Calu3 (cell line): Measurements from ENCODE around the gene SPECC1. TPM values are rescaled to one million over a fixed set of nuclear protein-coding genes. Genes with fewer than 3 reads are reported as not detected.
"Not testable (repeated sequence)": the region's sequence is repeated elsewhere in the genome, so short reads cannot be mapped to it uniquely, and the experiment has no call there.

Experiments used
- BruUV-seq: library from RNA; stranded (reverse); fragments of 400-500 nt; replicated peaks from 2 replicates; lab custom pipeline; 2021; lab: Mats Ljungman, UMichigan
- CTCF ChIA-PET: fragments of 300-600 bp; sonication (Branson Sonifier 250); formaldehyde crosslinking; loops from one replicate; lab custom pipeline; 2022; ENCODE audit warnings: antibody characterized with exemption; lab: Charles Lee
- DNase-seq: peaks from one replicate; pipeline ENCODE4 v3.0.0; 2022
- H3K27ac Mint-ChIP-seq: one replicate; pipeline ENCODE4 v1.8.0; 2022; ENCODE audit warnings: mixed read lengths; ENCODE audit not compliant: unreplicated experiment
- H3K27me3 Mint-ChIP-seq: one replicate; pipeline ENCODE4 v1.8.0; 2022; ENCODE audit warnings: mixed read lengths; ENCODE audit not compliant: unreplicated experiment
- H3K36me3 Mint-ChIP-seq: one replicate; pipeline ENCODE4 v1.8.0; 2022; ENCODE audit warnings: mild to moderate bottlenecking, moderate library complexity, mixed read lengths; ENCODE audit not compliant: insufficient read depth, unreplicated experiment
- H3K4me1 Mint-ChIP-seq: one replicate; pipeline ENCODE4 v1.8.0; 2022; ENCODE audit warnings: mild to moderate bottlenecking, low read depth, mixed read lengths; ENCODE audit not compliant: unreplicated experiment
- H3K4me3 Mint-ChIP-seq: one replicate; pipeline ENCODE4 v1.8.0; 2022; ENCODE audit warnings: mild to moderate bottlenecking, low read depth, moderate library complexity, mixed read lengths; ENCODE audit not compliant: unreplicated experiment
- H3K9me3 Mint-ChIP-seq: one replicate; pipeline ENCODE4 v1.8.0; 2022; ENCODE audit warnings: low read depth, mixed read lengths; ENCODE audit not compliant: unreplicated experiment
- intact Hi-C: fragments of 100-400 bp; cut with micrococcal nuclease; formaldehyde crosslinking; loops from one replicate; pipeline ENCODE4 v1.10.0; 2022; ENCODE audit not compliant: unreplicated experiment
- total RNA-seq: library from RNA; stranded (reverse); gene quantifications from 2 replicates; pipeline ENCODE4 v1.2.3, GENCODE V29; 2022
- TF ChIP-seq, protein P1 (sequence below): fragments of 200-600 bp; IDR thresholded peaks from one replicate; pipeline ENCODE4 v1.8.0; 2022; ENCODE audit warnings: antibody characterized with exemption; ENCODE audit not compliant: unreplicated experiment

SPECC1 gene
- total RNA-seq, 1 experiment from 2014 or later = 53.5 TPM

DNA sequence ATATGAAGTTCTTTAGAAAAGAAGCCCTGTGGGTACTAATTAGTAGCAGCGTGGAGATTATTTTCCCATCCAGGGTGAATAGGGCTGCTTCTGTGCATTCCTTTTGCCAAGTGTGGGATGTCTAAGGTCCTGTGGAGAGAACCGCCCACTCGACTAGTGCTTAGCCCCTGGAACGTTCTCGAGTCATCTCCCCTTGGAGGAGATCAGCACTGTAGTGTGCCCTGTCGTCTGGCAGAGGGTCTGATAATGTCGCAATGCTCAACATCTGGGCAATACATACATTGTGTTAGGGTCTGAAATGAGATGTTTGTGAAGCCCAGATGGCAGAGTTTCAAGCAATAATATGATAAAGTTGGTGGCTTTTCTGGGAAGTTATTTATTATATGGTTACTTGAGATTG is 64.8 kb downstream of the SPECC1 start:
- H3K9me3 Mint-ChIP-seq = no peaks in the 10 kb centered on the region
- no peak overlapping the region for H3K27ac Mint-ChIP-seq
- CTCF ChIA-PET = interaction anchor here (0.5 kb wide), 1 partner anchor 81 kb away, joined by 3 read pairs; no protein-coding TSS in a partner anchor
- intact Hi-C loops = no loop called here
- H3K27me3 Mint-ChIP-seq = peaks cover 48% of the 10 kb centered on the region
- no peak overlapping the region for H3K4me3 Mint-ChIP-seq
- DNase-seq = no peak
- BruUV-seq = no TSS peak
- H3K4me1 Mint-ChIP-seq = no peaks in the 10 kb centered on the region
- TF ChIP-seq, protein P1, sequence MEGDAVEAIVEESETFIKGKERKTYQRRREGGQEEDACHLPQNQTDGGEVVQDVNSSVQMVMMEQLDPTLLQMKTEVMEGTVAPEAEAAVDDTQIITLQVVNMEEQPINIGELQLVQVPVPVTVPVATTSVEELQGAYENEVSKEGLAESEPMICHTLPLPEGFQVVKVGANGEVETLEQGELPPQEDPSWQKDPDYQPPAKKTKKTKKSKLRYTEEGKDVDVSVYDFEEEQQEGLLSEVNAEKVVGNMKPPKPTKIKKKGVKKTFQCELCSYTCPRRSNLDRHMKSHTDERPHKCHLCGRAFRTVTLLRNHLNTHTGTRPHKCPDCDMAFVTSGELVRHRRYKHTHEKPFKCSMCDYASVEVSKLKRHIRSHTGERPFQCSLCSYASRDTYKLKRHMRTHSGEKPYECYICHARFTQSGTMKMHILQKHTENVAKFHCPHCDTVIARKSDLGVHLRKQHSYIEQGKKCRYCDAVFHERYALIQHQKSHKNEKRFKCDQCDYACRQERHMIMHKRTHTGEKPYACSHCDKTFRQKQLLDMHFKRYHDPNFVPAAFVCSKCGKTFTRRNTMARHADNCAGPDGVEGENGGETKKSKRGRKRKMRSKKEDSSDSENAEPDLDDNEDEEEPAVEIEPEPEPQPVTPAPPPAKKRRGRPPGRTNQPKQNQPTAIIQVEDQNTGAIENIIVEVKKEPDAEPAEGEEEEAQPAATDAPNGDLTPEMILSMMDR = no peak
- no peaks in the 10 kb centered on the region for H3K36me3 Mint-ChIP-seq

DNA sequence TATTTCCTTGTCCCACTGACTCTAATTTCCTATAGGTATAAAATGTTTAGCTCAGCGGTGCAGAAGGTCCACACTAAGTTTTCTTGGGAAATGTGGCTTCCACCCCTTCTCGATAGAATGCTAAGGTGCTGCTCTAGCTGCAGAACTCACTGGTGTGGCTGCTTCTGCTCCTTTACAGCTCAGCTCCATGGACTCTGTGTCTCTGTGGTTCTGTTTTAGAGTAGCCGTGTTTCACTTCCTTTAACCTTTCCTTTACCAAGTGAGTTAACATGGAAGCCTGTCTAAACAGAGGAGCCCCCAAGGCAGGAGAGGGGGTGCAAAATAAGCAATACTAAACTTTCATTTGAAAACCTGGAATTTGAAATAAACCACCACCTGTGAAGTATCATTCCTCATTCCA is 65.3 kb downstream of the SPECC1 start:
- BruUV-seq = no TSS peak
- no peaks in the 10 kb centered on the region for H3K9me3 Mint-ChIP-seq
- CTCF ChIA-PET = no interaction called here
- no peak overlapping the region for H3K27ac Mint-ChIP-seq
- H3K4me3 Mint-ChIP-seq = no peak overlapping the region
- no peaks in the 10 kb centered on the region for H3K36me3 Mint-ChIP-seq
- intact Hi-C loops = no loop called here
- TF ChIP-seq, protein P1 = no peak
- no peaks in the 10 kb centered on the region for H3K4me1 Mint-ChIP-seq
- no peak for DNase-seq
- H3K27me3 Mint-ChIP-seq = peaks cover 53% of the 10 kb centered on the region

DNA sequence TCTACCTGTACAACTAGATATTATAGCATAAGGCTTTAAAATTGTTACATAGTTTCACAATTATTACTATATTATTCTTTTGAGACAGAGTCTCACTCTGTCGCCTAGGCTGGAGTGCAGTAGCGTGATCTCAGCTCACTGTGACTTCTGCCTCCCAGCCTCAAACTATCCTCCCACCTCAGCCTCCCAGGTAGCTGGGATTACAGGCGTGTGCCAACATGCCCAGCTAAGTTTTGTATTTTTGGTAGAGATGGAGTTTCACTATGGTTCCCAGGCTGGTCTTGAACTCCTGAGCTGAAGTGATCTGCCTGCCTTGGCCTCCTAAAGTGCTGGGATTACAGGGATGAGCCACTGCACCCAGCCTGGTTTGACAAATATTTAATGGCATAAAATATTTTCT is 67.0 kb downstream of the SPECC1 start:
- H3K4me3 Mint-ChIP-seq, H3K9me3 Mint-ChIP-seq, H3K27ac Mint-ChIP-seq, DNase-seq, H3K4me1 Mint-ChIP-seq, CTCF ChIA-PET, H3K36me3 Mint-ChIP-seq, BruUV-seq, intact Hi-C loops: not testable (repeated sequence)
- H3K27me3 Mint-ChIP-seq = peaks cover 57% of the 10 kb centered on the region

DNA sequence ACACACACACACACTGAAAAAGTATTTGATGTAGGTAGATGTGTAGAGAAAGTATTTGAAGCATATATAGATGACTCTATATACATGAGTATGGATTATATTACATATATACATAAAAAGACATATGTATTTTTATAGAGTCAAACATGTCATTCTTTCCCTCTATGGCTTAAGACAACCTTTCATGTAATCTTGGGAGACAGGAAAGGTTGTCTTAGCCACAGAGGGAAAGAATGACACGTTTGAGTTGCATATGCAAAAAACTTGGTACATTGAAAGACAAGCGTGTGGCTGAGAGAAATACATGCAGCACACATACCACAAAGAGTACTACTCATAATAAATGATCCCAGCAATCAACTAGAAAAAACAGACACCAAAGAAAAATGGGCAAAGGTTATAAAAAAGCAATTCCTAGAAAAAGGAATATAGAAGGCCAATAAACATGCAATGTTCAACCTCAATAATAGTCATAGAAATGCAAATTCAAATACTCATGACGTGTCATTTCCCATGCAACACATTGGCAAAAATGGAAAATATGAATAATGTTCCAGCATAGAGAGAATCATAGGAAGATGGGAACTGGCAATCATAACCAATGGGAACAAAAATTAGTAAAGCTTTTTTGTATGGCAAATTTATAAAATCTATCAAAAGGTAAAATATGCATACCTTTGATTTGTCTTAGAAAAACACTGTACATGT is 69.0 kb downstream of the SPECC1 start:
- no peak overlapping the region for H3K4me3 Mint-ChIP-seq
- BruUV-seq = no TSS peak
- peaks cover 64% of the 10 kb centered on the region for H3K27me3 Mint-ChIP-seq
- TF ChIP-seq, protein P1 = no peak
- no peak overlapping the region for H3K27ac Mint-ChIP-seq
- intact Hi-C loops = no loop called here
- H3K9me3 Mint-ChIP-seq = no peaks in the 10 kb centered on the region
- H3K36me3 Mint-ChIP-seq = no peaks in the 10 kb centered on the region
- CTCF ChIA-PET = no interaction called here
- H3K4me1 Mint-ChIP-seq = no peaks in the 10 kb centered on the region
- DNase-seq = no peak

DNA sequence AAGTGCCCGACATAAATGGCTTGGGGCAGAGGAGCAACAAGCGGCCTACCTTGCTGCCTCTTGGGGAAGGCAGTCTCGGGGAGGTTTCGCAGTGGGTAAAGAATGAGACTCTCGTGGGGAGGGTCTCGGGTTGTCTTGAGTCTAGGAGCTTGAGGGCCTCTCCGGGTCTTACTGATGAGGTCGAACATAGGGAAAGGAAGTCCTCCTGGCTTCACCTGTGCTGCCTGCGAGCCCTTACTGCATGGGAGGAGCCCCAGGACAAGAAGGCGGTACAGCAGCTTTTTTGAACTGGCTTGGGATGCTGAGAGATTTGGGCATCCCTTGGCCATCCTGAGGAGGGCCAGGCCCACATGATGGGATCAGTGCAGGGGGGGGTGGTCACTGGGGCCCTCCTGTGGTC is 71.4 kb downstream of the SPECC1 start:
- Mint-ChIP-seq H3K27me3 (peaks cover 60% of the 10 kb centered on the region), H3K36me3 (no peaks in the 10 kb centered on the region), H3K4me3 (no peak overlapping the region), H3K4me1 (no peaks in the 10 kb centered on the region), H3K9me3 (no peaks in the 10 kb centered on the region), H3K27ac (no peak overlapping the region)
- TF ChIP-seq, protein P1 = no peak
- no peak for DNase-seq
- CTCF ChIA-PET = no interaction called here
- BruUV-seq = no TSS peak
- intact Hi-C loops = no loop called here
